WTC11 (cell line): Measurements from ENCODE around the gene PROSER2. TPM values are rescaled to one million over a fixed set of nuclear protein-coding genes. Genes with fewer than 3 reads are reported as not detected.

ENCODE experiments used
- ATAC-seq: fragments of 200-7000 bp; cut with Tn5 transposase; 2 replicates; pipeline ENCODE4 v1.10.0; 2021; ENCODE audit warnings: mild to moderate bottlenecking, moderate library complexity
- CTCF ChIA-PET: fragments of 300-600 bp; sonication (Branson Sonifier 250); formaldehyde crosslinking; loops from one replicate; lab custom pipeline; 2021; ENCODE audit warnings: antibody characterized with exemption; lab: Charles Lee
- POLR2A ChIA-PET: fragments of 350-600 bp; sonication (Branson Sonifier 250); formaldehyde crosslinking; loops from one replicate; lab custom pipeline; 2021; ENCODE audit warnings: antibody characterized with exemption; lab: Charles Lee
- DNase-seq: peaks from one replicate; pipeline ENCODE4 v3.0.0; 2021; ENCODE audit warnings: low spot score
- H3K27ac Mint-ChIP-seq: 2 replicates; pipeline ENCODE4 v1.8.0; 2021; ENCODE audit warnings: mixed read lengths
- H3K27me3 Mint-ChIP-seq: 2 replicates; pipeline ENCODE4 v1.8.0; 2021; ENCODE audit warnings: low read depth, mild to moderate bottlenecking, moderate library complexity, mixed read lengths
- H3K36me3 Mint-ChIP-seq: 2 replicates; pipeline ENCODE4 v1.8.0; 2021; ENCODE audit warnings: mixed read lengths
- H3K4me1 Mint-ChIP-seq: 2 replicates; pipeline ENCODE4 v1.8.0; 2022; ENCODE audit warnings: mixed read lengths
- H3K4me3 Mint-ChIP-seq: 2 replicates; pipeline ENCODE4 v1.8.0; 2021; ENCODE audit warnings: mild to moderate bottlenecking, moderate library complexity, mixed read lengths
- H3K9me3 Mint-ChIP-seq: 2 replicates; pipeline ENCODE4 v1.8.0; 2021; ENCODE audit warnings: mixed read lengths
- ARID4B ChIP-seq: sonication (generic); formaldehyde crosslinking; IDR thresholded peaks from 2 replicates; pipeline ENCODE4 v1.8.0; 2023; ENCODE audit warnings: missing genetic modification reagents, mild to moderate bottlenecking, borderline replicate concordance
- ATF6 ChIP-seq: sonication (generic); formaldehyde crosslinking; IDR thresholded peaks from 2 replicates; pipeline ENCODE4 v1.8.1; 2023; ENCODE audit warnings: mild to moderate bottlenecking, missing genetic modification reagents
- E2F1 ChIP-seq: sonication (generic); formaldehyde crosslinking; IDR thresholded peaks from 2 replicates; pipeline ENCODE4 v1.8.0; 2022; ENCODE audit warnings: mild to moderate bottlenecking, missing genetic modification reagents
- E2F5 ChIP-seq: sonication (generic); formaldehyde crosslinking; IDR thresholded peaks from 2 replicates; pipeline ENCODE4 v1.8.1; 2022; ENCODE audit warnings: mild to moderate bottlenecking, moderate library complexity, missing genetic modification reagents
- EMX1 ChIP-seq: fragments of 250-450 bp; sonication (Bioruptor Pico); IDR thresholded peaks from 2 replicates; pipeline ENCODE4 v1.8.0; 2021; ENCODE audit warnings: mild to moderate bottlenecking
- ERG ChIP-seq: fragments of 250-450 bp; sonication (Bioruptor Pico); IDR thresholded peaks from 2 replicates; pipeline ENCODE4 v1.8.0; 2021; ENCODE audit warnings: mild to moderate bottlenecking
- FOXK1 ChIP-seq: sonication (generic); formaldehyde crosslinking; IDR thresholded peaks from 2 replicates; pipeline ENCODE4 v1.8.0; 2022; ENCODE audit warnings: mild to moderate bottlenecking, moderate library complexity, missing genetic modification reagents
- FOXP1 ChIP-seq: sonication (generic); formaldehyde crosslinking; IDR thresholded peaks from 2 replicates; pipeline ENCODE4 v1.8.0; 2022; ENCODE audit warnings: missing genetic modification reagents, mild to moderate bottlenecking, moderate library complexity, borderline replicate concordance
- FOXP4 ChIP-seq: sonication (generic); formaldehyde crosslinking; IDR thresholded peaks from 2 replicates; pipeline ENCODE4 v1.8.0; 2022; ENCODE audit warnings: mild to moderate bottlenecking, missing genetic modification reagents
- IRF1 ChIP-seq: sonication (generic); formaldehyde crosslinking; IDR thresholded peaks from 2 replicates; pipeline ENCODE4 v1.8.0; 2023; ENCODE audit warnings: missing genetic modification reagents
- RELA ChIP-seq: sonication (generic); formaldehyde crosslinking; IDR thresholded peaks from 2 replicates; pipeline ENCODE4 v1.8.1; 2022; ENCODE audit warnings: missing genetic modification reagents, mild to moderate bottlenecking, borderline replicate concordance
- SOX15 ChIP-seq: fragments of 250-450 bp; sonication (Bioruptor Pico); IDR thresholded peaks from 2 replicates; pipeline ENCODE4 v1.9.0; 2021; ENCODE audit warnings: mild to moderate bottlenecking
- SP1 ChIP-seq: sonication (generic); formaldehyde crosslinking; conservative IDR thresholded peaks from 2 replicates; pipeline ENCODE4 v1.8.1; 2022; ENCODE audit warnings: missing genetic modification reagents
- TCF7 ChIP-seq: sonication (generic); formaldehyde crosslinking; IDR thresholded peaks from 2 replicates; pipeline ENCODE4 v1.8.0; 2022; ENCODE audit warnings: mild to moderate bottlenecking, low read depth, missing genetic modification reagents, moderate library complexity
- TEAD1 ChIP-seq: sonication (generic); formaldehyde crosslinking; IDR thresholded peaks from 2 replicates; pipeline ENCODE4 v1.8.0; 2022; ENCODE audit warnings: mild to moderate bottlenecking, missing genetic modification reagents
- ZNF121 ChIP-seq: sonication (generic); formaldehyde crosslinking; IDR thresholded peaks from 2 replicates; pipeline ENCODE4 v1.8.0; 2023; ENCODE audit warnings: missing genetic modification reagents
- ZNF281 ChIP-seq: sonication (generic); formaldehyde crosslinking; IDR thresholded peaks from 2 replicates; pipeline ENCODE4 v1.8.0; 2023; ENCODE audit warnings: mild to moderate bottlenecking, missing genetic modification reagents
- ZNF416 ChIP-seq: fragments of 250-450 bp; sonication (Bioruptor Pico); IDR thresholded peaks from 2 replicates; pipeline ENCODE4 v1.9.0; 2021; ENCODE audit warnings: mild to moderate bottlenecking, inconsistent platforms
- ZNF423 ChIP-seq: fragments of 250-450 bp; sonication (Bioruptor Pico); IDR thresholded peaks from 2 replicates; pipeline ENCODE4 v2.1.2; 2022; ENCODE audit warnings: mild to moderate bottlenecking, moderate library complexity
- total RNA-seq: library from RNA; stranded (reverse); gene quantifications from 3 replicates; pipeline ENCODE4 v1.2.3, GENCODE V29; 2021

The PROSER2 gene
- total RNA-seq, 1 experiment from 2014 or later = 8.5 TPM

GRCh38 chr10:11806706-11807105 lies 16.4 kb upstream of the PROSER2 start:
- ChIA-PET POLR2A (no interaction called here), CTCF (interaction anchor here (0.6 kb wide), 1 partner anchor 10 kb away, joined by 3 read pairs; no protein-coding TSS in a partner anchor)
- H3K27ac Mint-ChIP-seq = no peak overlapping the region
- no peak overlapping the region for H3K4me3 Mint-ChIP-seq
- no peak for ATAC-seq
- H3K9me3 Mint-ChIP-seq = peaks cover 6% of the 10 kb centered on the region; the same call in 1 of the 2 replicates
- peaks cover 8% of the 10 kb centered on the region for H3K4me1 Mint-ChIP-seq
- H3K36me3 Mint-ChIP-seq = no peaks in the 10 kb centered on the region
- TF ChIP-seq E2F1 (CRISPR knock-in tag) = no peak
- TF ChIP-seq FOXK1 (CRISPR knock-in tag) = no peak
- TF ChIP-seq EMX1 = no peak
- no peak for TF ChIP-seq ARID4B (CRISPR knock-in tag)
- TF ChIP-seq SOX15 (CRISPR knock-in tag) = no peak
- TF ChIP-seq SP1 (CRISPR knock-in tag) = no peak
- no peak for TF ChIP-seq ZNF416
- TF ChIP-seq TCF7 (CRISPR knock-in tag) = no peak
- TF ChIP-seq ZNF423 = no peak
- DNase-seq = no peak
- no peaks in the 10 kb centered on the region for H3K27me3 Mint-ChIP-seq

- Mint-ChIP-seq H3K4me3 (no peak overlapping the region), H3K9me3 (no peaks in the 10 kb centered on the region), H3K27ac (no peak overlapping the region), H3K4me1 (peaks cover 8% of the 10 kb centered on the region), H3K36me3 (no peaks in the 10 kb centered on the region), H3K27me3 (no peaks in the 10 kb centered on the region)
- no peak for DNase-seq
- CTCF ChIA-PET = interaction anchor here (0.5 kb wide), 1 partner anchor 34 kb away, joined by 3 read pairs; no protein-coding TSS in a partner anchor
- ATAC-seq = no peak
- POLR2A ChIA-PET = no interaction called here
- no peak for TF ChIP-seq FOXP4
- no peak for TF ChIP-seq RELA (CRISPR knock-in tag)
- TF ChIP-seq ZNF281 (CRISPR knock-in tag) = no peak
- no peak for TF ChIP-seq E2F5 (CRISPR knock-in tag)
- TF ChIP-seq FOXP1 (CRISPR knock-in tag) = no peak
- TF ChIP-seq ATF6 = no peak
- TF ChIP-seq ZNF121 (CRISPR knock-in tag) = no peak
- no peak for TF ChIP-seq TEAD1 (CRISPR knock-in tag)
- no peak for TF ChIP-seq IRF1 (CRISPR knock-in tag)
- TF ChIP-seq E2F1 (CRISPR knock-in tag) = no peak
- no peak for TF ChIP-seq ERG (CRISPR knock-in tag)
These were observed 14.3 kb upstream of the PROSER2 start for GRCh38 chr10:11808808-11809207.
